ENCODE measurements around the gene FGG.
"Not testable (repeated sequence)": the region's sequence is repeated elsewhere in the genome, so short reads cannot be mapped to it uniquely, and the experiment has no call there.

Gene FGG

GRCh38 chr4:154609532-154609931 lies 2.9 kb downstream of the FGG start:
- no peak for DNase-seq

- no peak for DNase-seq
Measured at GRCh38 chr4:154608361-154609252, 3.8 kb downstream of the FGG start.

- no peak for DNase-seq
Measured at GRCh38 chr4:154606728-154607723, 5.4 kb downstream of the FGG start.

- DNase-seq = no peak
Measured at GRCh38 chr4:154604696-154605200, 7.7 kb downstream of the FGG start.

- no peak for DNase-seq
Measured at GRCh38 chr4:154603033-154603943, 9.2 kb downstream of the FGG start.

GRCh38 chr4:154602404-154603020 lies 9.9 kb downstream of the FGG start:
- no peak for DNase-seq

GRCh38 chr4:154597798-154598774 lies 14.4 kb downstream of the FGG start:
- DNase-seq = no peak

- not testable (repeated sequence) for DNase-seq
Measured at GRCh38 chr4:154597281-154597680, 15.2 kb downstream of the FGG start.

GRCh38 chr4:154595807-154596206 lies 16.6 kb downstream of the FGG start:
- no peak for DNase-seq

- not testable (repeated sequence) for DNase-seq
Measured at GRCh38 chr4:154594343-154594742, 18.1 kb downstream of the FGG start.

- no peak for DNase-seq
Measured at GRCh38 chr4:154593868-154594267, 18.6 kb downstream of the FGG start.

GRCh38 chr4:154591890-154592289 lies 20.6 kb downstream of the FGG start:
- no peak for DNase-seq

- DNase-seq = no peak
Measured at GRCh38 chr4:154590329-154591006, 22.0 kb downstream of the FGG start, which contains the start of gene FGA. Gene FGA (minus strand): TSS chr4:154590742. CDS start chr4:154590687, 55 bp downstream.

GRCh38 chr4:154589296-154590197 lies 22.9 kb downstream of the FGG start:
- DNase-seq = no peak

GRCh38 chr4:154588198-154588597 lies 24.3 kb downstream of the FGG start:
- DNase-seq = no peak

GRCh38 chr4:154586296-154587033 lies 26.0 kb downstream of the FGG start:
- DNase-seq = no peak

GRCh38 chr4:154585369-154586018 lies 27.0 kb downstream of the FGG start:
- DNase-seq = no peak

Data from NCI-H2029 (cell line).